ENCODE measurements around the gene GRM3.

GRCh38 chr7:86837235-86837634 is 193.5 kb downstream of the GRM3 start:
- no peak for TF ChIP-seq CTCF (conservative IDR thresholded peaks at IDR 0.05; ENCODE audit: low read length)
- TF ChIP-seq EZH2phosphoT487 (IDR thresholded peaks at IDR 0.05; ENCODE audit: borderline replicate concordance, low read depth, low read length) = no peak

All from OCI-LY7 (cell line).